Measurements from ENCODE around the gene GM2A.
"Not testable (repeated sequence)": the region's sequence is repeated elsewhere in the genome, so short reads cannot be mapped to it uniquely, and the experiment has no call there.

The GM2A gene

GRCh38 chr5:151234476-151235238, 18.3 kb upstream of the GM2A start:
- no peak overlapping the region for H3K4me3 ChIP-seq (IDR thresholded peaks at IDR 0.05; ENCODE audit: insufficient read depth, low read depth, low read length)
- H3K79me2 ChIP-seq (ENCODE audit: insufficient read depth, low read depth): no peaks in the 10 kb centered on the region
- H4K20me1 ChIP-seq (ENCODE audit: insufficient read depth): no peaks in the 10 kb centered on the region
- H3K4me2 ChIP-seq: no peak overlapping the region
- no peak overlapping the region for H3K27ac ChIP-seq
- no peaks in the 10 kb centered on the region for H3K36me3 ChIP-seq (ENCODE audit: insufficient read depth)
- H2AFZ ChIP-seq (ENCODE audit: low read depth): no peak overlapping the region
- H3K4me1 ChIP-seq (ENCODE audit: low read depth, poor library complexity, severe bottlenecking): no peaks in the 10 kb centered on the region
- no peak for TF ChIP-seq CTCF (conservative IDR thresholded peaks at IDR 0.05; ENCODE audit: low read depth, low read length)
- H3K27me3 ChIP-seq (ENCODE audit: insufficient read depth, low read depth): no peaks in the 10 kb centered on the region
- H3K9ac ChIP-seq: no peak overlapping the region

DNA sequence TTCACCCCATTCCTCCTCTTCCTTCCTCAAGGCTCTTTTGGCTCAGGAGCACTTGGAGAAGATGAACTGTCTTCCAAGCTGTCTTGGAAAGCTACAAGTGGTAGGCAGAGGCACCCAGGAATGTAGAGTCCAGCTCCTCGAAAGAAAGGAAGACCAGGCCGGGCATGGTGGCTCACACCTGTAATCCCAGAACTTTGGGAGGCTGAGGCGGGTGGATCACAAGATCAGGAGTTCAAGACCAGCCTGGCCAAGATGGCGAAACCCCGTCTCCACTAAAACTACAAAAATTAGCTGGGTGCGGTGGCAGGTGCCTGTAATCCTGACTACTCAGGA, 17.8 kb upstream of the GM2A start:
- not testable (repeated sequence) for H3K27me3 ChIP-seq (ENCODE audit: insufficient read depth, low read depth); H3K36me3 ChIP-seq (ENCODE audit: insufficient read depth); H4K20me1 ChIP-seq (ENCODE audit: insufficient read depth); H3K27ac ChIP-seq; H3K79me2 ChIP-seq (ENCODE audit: insufficient read depth, low read depth); H2AFZ ChIP-seq (ENCODE audit: low read depth); H3K4me2 ChIP-seq; H3K4me1 ChIP-seq (ENCODE audit: low read depth, poor library complexity, severe bottlenecking); H3K4me3 ChIP-seq (IDR thresholded peaks at IDR 0.05; ENCODE audit: insufficient read depth, low read depth, low read length); H3K9ac ChIP-seq

- H3K27me3 ChIP-seq (ENCODE audit: insufficient read depth, low read depth): no peaks in the 10 kb centered on the region
- H2AFZ ChIP-seq (ENCODE audit: low read depth): no peak overlapping the region
- no peak overlapping the region for H3K4me3 ChIP-seq (IDR thresholded peaks at IDR 0.05; ENCODE audit: insufficient read depth, low read depth, low read length)
- no peak overlapping the region for H3K9ac ChIP-seq
- H3K4me2 ChIP-seq: no peak overlapping the region
- TF ChIP-seq CTCF (conservative IDR thresholded peaks at IDR 0.05; ENCODE audit: low read depth, low read length): no peak
- H4K20me1 ChIP-seq (ENCODE audit: insufficient read depth): no peaks in the 10 kb centered on the region
- H3K79me2 ChIP-seq (ENCODE audit: insufficient read depth, low read depth): no peaks in the 10 kb centered on the region
- H3K4me1 ChIP-seq (ENCODE audit: low read depth, poor library complexity, severe bottlenecking): no peaks in the 10 kb centered on the region
- no peaks in the 10 kb centered on the region for H3K36me3 ChIP-seq (ENCODE audit: insufficient read depth)
- H3K27ac ChIP-seq: no peak overlapping the region
These were observed 16.1 kb upstream of the GM2A start for GRCh38 chr5:151236888-151237287.

DNA sequence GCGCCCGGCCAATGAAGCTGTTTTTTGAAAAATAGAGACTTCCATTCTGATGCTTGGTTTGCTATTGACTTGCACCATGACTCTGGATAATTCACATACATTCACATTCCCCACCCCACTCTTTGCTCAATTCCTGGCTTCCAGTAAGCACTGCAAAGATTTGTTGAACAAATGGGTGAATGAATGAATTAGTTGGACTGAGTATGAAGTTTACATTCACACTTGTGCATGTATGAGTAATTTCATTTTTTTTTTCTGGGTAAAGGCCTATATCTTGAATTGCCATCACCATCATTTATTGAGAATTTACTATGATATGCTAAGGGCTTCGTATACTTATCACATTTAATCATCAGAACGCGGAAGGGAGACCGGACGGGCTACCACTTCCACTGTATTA, 15.3 kb upstream of the GM2A start:
- H3K4me1 ChIP-seq (ENCODE audit: low read depth, poor library complexity, severe bottlenecking): no peaks in the 10 kb centered on the region
- TF ChIP-seq CTCF (conservative IDR thresholded peaks at IDR 0.05; ENCODE audit: low read depth, low read length): no peak
- H2AFZ ChIP-seq (ENCODE audit: low read depth): no peak overlapping the region
- H3K4me3 ChIP-seq (IDR thresholded peaks at IDR 0.05; ENCODE audit: insufficient read depth, low read depth, low read length): no peak overlapping the region
- H4K20me1 ChIP-seq (ENCODE audit: insufficient read depth): no peaks in the 10 kb centered on the region
- H3K27me3 ChIP-seq (ENCODE audit: insufficient read depth, low read depth): no peaks in the 10 kb centered on the region
- H3K9ac ChIP-seq: no peak overlapping the region
- H3K79me2 ChIP-seq (ENCODE audit: insufficient read depth, low read depth): no peaks in the 10 kb centered on the region
- H3K4me2 ChIP-seq: no peak overlapping the region
- no peaks in the 10 kb centered on the region for H3K36me3 ChIP-seq (ENCODE audit: insufficient read depth)
- no peak overlapping the region for H3K27ac ChIP-seq

DNA sequence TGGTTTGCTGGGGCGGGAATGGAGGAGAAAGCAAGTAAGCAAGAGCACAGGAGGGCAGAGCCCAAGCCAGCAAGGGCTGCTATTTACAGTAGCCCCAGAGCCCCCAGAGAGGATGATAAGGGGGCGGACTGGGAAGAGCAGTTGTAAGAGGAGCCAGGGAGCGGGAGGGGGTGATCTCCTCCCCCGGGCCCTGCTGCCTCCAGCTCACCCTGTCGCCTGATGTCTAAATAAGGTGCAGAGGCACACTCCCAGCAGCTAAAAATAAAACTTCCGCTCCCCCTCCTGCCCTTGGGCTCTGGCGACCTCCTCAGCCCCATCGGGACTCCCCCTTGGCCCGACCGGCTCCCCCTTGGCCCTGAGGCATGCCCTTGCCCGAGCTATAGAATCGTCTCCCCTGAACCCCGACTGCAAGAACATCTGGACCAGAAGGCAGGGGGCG, 14.7 kb upstream of the GM2A start:
- no peaks in the 10 kb centered on the region for H3K36me3 ChIP-seq (ENCODE audit: insufficient read depth)
- H3K79me2 ChIP-seq (ENCODE audit: insufficient read depth, low read depth): no peaks in the 10 kb centered on the region
- H3K4me3 ChIP-seq (IDR thresholded peaks at IDR 0.05; ENCODE audit: insufficient read depth, low read depth, low read length): no peak overlapping the region
- H3K27ac ChIP-seq: no peak overlapping the region
- TF ChIP-seq CTCF (conservative IDR thresholded peaks at IDR 0.05; ENCODE audit: low read depth, low read length): no peak
- no peak overlapping the region for H3K9ac ChIP-seq
- H2AFZ ChIP-seq (ENCODE audit: low read depth): no peak overlapping the region
- H3K4me2 ChIP-seq: no peak overlapping the region
- no peaks in the 10 kb centered on the region for H3K27me3 ChIP-seq (ENCODE audit: insufficient read depth, low read depth)
- no peaks in the 10 kb centered on the region for H4K20me1 ChIP-seq (ENCODE audit: insufficient read depth)
- no peaks in the 10 kb centered on the region for H3K4me1 ChIP-seq (ENCODE audit: low read depth, poor library complexity, severe bottlenecking)

Data from KMS-11 (cell line).